Activated T-helper 17 cell treated with anti-CD3 and anti-CD28 coated beads, Interleukin-2, amount 50 U/mL, for 72 hours (primary cell): Measurements from ENCODE around the gene ESRRG. TPM values are rescaled to one million over a fixed set of nuclear protein-coding genes. Genes with fewer than 3 reads are reported as not detected.

Source experiments
- ATAC-seq: fragments of 150-1000 bp; cut with Tn5 transposase; replicated peaks from 2 replicates; pipeline ENCODE4 v1.10.0; 2021; ENCODE audit warnings: mild to moderate bottlenecking, moderate library complexity
- H3K27ac Mint-ChIP-seq: one replicate; pipeline ENCODE4 v1.8.0; 2022; ENCODE audit warnings: mixed read lengths
- H3K27me3 Mint-ChIP-seq: one replicate; pipeline ENCODE4 v1.8.0; 2022; ENCODE audit warnings: mixed read lengths
- H3K36me3 Mint-ChIP-seq: one replicate; pipeline ENCODE4 v1.8.0; 2022; ENCODE audit warnings: low read depth, mild to moderate bottlenecking, mixed read lengths
- H3K4me1 Mint-ChIP-seq: one replicate; pipeline ENCODE4 v1.8.0; 2022; ENCODE audit warnings: mixed read lengths
- H3K4me3 Mint-ChIP-seq: one replicate; pipeline ENCODE4 v1.8.0; 2022; ENCODE audit warnings: mild to moderate bottlenecking, mixed read lengths
- H3K9me3 Mint-ChIP-seq: one replicate; pipeline ENCODE4 v1.8.0; 2022; ENCODE audit warnings: mixed read lengths
- total RNA-seq, 2 donors: library from RNA; stranded (reverse); gene quantifications; one replicate each; pipeline ENCODE4 v1.2.3, GENCODE V29; 2022

ESRRG gene
- total RNA-seq, 2 donors from 2014 or later, result not detected

DNA sequence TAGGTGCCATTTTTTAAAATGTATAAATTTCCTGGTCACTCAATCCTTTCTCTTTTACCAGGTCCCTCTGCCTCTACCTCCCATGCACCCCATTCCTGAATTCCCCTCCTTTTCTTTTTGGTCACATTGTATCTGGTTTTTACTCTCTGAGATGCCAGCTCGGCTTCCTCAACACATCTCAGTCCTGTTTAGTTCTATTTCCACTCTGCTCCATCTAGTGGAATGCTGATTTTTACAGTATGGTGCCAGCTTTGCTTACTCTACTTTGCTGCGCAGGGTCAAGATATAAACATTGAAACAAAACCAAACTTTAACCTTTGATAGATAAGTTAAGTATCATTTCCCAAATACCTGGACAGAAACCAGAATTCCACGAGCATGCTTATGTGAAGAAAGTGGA lies 96.0 kb downstream of the ESRRG start:
- ATAC-seq, result no peak
- no peaks in the 10 kb centered on the region for H3K36me3 Mint-ChIP-seq
- no peak overlapping the region for H3K27ac Mint-ChIP-seq
- H3K27me3 Mint-ChIP-seq, result no peaks in the 10 kb centered on the region
- no peak overlapping the region for H3K4me3 Mint-ChIP-seq
- H3K9me3 Mint-ChIP-seq, result peaks cover 9% of the 10 kb centered on the region
- no peaks in the 10 kb centered on the region for H3K4me1 Mint-ChIP-seq

DNA sequence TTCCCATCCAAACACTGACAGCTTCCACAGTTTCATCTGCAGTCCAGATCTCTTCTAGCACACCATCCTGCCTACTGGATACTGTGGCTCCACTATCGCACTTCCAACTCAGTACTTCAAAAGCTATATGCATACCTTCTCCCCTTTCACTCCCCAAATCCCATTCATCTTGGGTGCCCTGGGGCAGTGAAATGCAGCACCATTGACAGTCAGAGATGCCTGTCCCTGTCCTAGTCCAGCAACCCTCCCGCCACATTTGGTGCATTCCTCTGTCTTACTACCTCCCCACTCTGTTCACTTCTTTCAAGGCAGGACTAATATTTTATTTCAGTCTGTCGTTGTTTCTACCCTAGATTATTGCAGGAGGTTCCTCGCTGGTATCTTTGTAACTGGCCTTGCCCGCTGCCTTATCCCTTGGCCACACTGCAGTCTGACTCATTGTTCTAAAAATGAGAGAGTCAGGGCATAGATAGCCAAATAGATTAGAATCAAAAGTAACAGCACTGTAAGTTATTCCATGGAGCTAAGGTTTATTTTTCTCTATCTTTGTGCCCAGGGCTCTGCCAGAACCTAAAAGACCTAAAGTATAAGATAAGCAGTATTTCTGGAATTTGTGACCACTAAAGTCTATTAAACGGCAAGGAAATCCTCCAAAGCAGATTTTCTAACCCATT lies 96.7 kb downstream of the ESRRG start:
- Mint-ChIP-seq H3K4me3 (no peak overlapping the region), H3K4me1 (no peaks in the 10 kb centered on the region), H3K27ac (no peak overlapping the region), H3K9me3 (peaks cover 9% of the 10 kb centered on the region), H3K27me3 (no peaks in the 10 kb centered on the region), H3K36me3 (no peaks in the 10 kb centered on the region)
- no peak for ATAC-seq

DNA sequence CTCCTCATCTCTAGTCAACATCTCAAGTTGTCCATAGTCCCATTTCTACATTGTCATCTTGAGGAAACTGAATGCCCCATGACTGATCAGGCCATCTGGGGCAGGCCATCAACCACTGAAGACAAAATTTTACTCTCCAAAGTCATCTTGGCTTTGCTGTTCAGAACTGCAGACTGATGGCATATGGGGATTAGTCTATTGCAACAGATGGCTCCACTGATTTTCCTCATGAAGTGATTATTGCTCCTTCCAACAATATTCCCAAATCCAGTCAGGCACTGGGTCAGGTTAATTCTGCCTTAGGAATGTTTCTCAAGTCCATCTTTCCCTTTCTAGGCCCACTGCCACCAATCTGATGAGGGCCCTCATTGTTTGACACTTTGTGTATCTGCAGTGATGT lies 101.7 kb downstream of the ESRRG start:
- Mint-ChIP-seq H3K36me3 (no peaks in the 10 kb centered on the region), H3K27me3 (no peaks in the 10 kb centered on the region), H3K4me3 (no peak overlapping the region), H3K27ac (no peak overlapping the region), H3K9me3 (peaks cover 6% of the 10 kb centered on the region), H3K4me1 (no peaks in the 10 kb centered on the region)
- ATAC-seq, result no peak

DNA sequence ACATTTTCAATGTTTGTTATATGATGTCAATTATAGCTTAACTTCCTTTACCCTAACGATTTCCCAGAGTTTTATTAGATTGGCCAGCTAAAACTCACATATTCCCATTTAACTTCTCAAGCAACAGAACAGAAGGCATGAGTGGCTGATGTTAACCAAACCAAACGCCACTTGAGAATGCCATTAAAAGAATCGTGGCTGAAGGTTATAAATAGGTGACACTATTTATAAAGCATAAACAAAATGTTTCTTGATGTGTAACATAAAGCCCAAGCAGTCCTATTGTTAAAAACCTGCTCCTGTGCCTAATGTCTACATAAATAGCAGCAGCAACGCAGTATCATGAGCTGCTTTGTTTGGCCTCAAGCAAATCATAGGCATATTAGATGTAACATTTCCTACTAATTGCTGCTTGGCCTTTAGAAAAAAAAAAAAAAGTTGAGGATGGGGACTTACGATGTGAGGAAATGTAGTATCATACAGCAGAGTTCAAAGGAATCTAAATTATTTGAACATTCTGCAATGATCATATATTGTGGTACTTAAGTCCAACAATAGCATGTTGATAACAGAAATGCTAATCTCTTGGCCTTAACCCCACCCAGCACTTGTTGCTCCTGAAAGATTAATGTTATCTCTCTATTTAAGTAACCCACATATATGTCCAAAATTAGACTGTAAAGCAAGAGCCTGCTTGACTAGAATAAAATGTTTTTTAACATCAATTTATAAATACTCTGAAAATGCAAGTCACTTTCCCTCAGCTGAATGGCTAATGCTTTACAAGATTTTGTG lies 106.0 kb downstream of the ESRRG start:
- Mint-ChIP-seq H3K27ac (no peak overlapping the region), H3K27me3 (no peaks in the 10 kb centered on the region), H3K9me3 (peaks cover 3% of the 10 kb centered on the region), H3K4me3 (no peak overlapping the region), H3K4me1 (no peaks in the 10 kb centered on the region), H3K36me3 (no peaks in the 10 kb centered on the region)
- no peak for ATAC-seq

DNA sequence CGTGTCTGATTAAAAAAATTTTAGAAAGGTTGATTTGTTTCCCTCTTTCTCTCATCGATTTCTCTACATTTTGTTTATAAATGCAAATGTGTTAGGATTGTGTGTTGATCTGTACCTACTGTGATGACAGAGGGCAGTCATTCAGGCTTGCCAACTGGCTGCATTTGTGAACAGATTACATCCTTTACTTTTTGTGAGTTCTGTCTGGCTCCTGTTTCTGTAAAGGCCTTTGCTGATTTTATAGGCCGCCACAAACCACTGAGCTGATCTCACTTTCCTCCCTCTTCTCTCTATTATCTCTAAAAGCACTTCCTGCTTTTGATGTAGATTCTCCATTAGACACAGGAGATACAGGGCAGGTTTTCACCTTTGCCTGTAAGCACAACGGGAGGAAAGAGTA lies 106.8 kb downstream of the ESRRG start:
- Mint-ChIP-seq H3K36me3 (no peaks in the 10 kb centered on the region), H3K27ac (no peak overlapping the region)
- ATAC-seq, result no peak

DNA sequence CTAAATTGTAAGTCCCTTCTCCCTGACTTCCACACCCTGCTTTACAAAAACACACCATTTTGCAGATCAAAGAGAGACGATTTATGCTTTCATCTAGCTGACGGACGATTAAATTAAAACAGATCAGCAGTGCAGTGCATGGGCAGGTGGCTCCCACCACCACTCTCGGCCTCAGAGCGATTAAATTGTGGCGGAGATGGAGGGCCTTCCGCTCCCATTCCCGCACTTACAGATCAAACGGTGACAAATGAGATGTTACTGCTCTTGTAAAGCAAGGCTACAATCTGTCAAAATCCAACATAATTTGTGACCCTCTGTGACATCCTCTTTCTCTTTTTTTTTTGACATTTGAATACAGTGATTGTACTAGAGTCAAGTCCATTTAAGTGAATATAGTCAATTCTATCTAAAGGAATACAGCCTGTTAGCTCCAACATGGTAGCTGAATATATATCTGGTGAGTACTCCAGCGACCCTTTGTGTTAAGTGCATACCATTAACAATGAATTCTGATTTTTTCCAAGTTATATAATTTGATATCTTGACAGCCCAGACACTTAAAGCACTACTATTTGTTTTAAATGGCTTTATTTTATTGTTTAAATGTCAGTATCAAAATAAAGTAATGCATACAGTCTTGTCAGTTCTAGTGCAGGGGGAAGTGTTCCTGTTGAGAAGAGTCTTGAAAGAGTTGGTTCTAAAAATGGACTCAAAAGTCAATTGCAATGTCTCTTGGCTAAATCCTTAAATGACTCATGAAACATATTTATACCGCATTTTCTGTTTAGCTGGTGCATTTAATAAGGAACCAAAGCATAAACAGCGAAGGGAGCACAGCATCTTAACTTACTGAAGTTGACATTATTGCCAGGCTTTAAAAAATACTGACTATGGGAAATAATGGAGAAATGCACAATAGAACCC lies 109.0 kb downstream of the ESRRG start:
- Mint-ChIP-seq H3K4me1 (no peaks in the 10 kb centered on the region), H3K4me3 (no peak overlapping the region), H3K27ac (no peak overlapping the region), H3K9me3 (peaks cover 10% of the 10 kb centered on the region), H3K27me3 (no peaks in the 10 kb centered on the region), H3K36me3 (no peaks in the 10 kb centered on the region)
- no peak for ATAC-seq

More for the DNA sequence above, 106.8 kb downstream of the ESRRG start:
- H3K4me3 Mint-ChIP-seq, result no peak overlapping the region
- no peaks in the 10 kb centered on the region for H3K27me3 Mint-ChIP-seq
- H3K9me3 Mint-ChIP-seq, result peaks cover 8% of the 10 kb centered on the region
- no peaks in the 10 kb centered on the region for H3K4me1 Mint-ChIP-seq

DNA sequence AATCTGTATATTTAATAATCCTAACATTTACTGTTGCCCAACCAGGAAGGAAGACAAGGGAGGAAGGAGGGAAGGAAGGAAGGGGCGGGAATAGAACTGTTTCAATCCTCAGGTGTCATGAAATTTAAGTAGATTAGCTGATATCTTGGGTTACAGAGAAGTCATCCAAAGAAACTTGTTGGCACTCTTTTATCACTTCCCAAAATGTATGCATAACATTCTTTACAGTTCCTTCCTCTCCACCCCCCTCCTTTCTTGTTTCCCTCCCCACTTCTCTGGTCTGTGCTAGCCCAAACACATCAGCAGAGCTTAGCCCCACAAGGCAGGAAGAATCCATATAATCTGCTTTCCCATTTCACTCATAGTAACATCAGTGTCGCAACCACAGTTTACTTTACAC lies 110.9 kb downstream of the ESRRG start:
- Mint-ChIP-seq H3K36me3 (no peaks in the 10 kb centered on the region), H3K4me1 (no peaks in the 10 kb centered on the region), H3K27me3 (no peaks in the 10 kb centered on the region), H3K4me3 (no peak overlapping the region), H3K27ac (no peak overlapping the region), H3K9me3 (peaks cover 10% of the 10 kb centered on the region)
- no peak for ATAC-seq

DNA sequence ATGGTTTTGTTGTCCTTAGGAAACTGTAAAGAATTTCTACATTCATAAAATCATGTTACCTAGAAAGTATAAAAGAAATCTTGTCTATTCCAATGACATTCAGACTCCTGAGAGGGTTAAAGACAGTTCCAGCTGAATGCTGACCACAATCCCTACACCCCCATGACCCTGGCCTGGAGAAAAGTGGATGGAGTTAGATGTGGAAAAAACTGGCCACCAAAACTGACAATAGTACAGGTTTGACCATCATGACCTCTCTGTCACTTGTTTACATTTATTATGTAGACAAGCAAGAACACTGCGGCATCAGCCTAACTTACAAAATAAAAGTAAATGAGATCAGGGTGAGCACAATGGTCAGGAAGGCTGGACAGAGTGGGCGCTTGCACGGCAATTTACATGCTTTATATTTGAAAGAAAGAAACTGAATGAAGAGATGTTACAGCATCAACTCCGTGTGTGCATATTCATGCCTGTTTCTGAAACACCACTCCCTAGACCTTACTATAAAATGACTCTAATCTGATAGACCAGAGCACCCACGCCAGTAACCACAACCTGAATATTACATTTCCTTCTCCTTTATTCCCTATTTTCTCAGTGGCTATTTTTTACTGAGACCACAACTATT lies 116.0 kb downstream of the ESRRG start:
- ATAC-seq, result no peak
- Mint-ChIP-seq H3K36me3 (no peaks in the 10 kb centered on the region), H3K9me3 (peaks cover 22% of the 10 kb centered on the region), H3K27me3 (no peaks in the 10 kb centered on the region), H3K27ac (no peak overlapping the region), H3K4me1 (no peaks in the 10 kb centered on the region), H3K4me3 (no peak overlapping the region)

DNA sequence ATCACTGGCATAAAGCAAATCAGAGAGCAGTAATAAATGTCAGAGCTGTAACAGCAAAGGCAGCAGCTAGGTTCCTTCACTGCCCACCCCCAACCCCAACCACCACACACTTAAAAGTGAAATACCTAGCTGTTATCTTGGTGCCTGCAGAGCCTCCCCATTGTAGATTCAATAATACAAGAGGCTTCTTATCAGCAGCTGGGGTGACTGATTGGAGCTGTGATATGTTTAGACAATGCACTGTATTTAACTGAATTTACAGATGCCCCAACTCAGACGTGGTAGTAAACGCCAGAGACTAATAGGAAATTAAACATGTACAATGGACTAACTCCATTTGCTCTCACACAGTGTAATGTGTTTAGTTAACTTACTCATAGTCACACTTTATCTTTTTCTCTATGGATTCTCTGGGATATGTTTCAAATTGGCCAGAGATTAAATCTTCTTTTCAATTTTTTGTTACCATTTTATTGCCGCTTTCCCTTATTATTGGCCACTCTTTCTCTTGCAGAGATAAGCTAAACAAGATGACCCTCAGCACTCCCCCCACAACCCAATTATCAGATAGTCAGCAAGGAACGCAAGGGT lies 117.1 kb downstream of the ESRRG start:
- no peak for ATAC-seq
- Mint-ChIP-seq H3K4me1 (no peaks in the 10 kb centered on the region), H3K27ac (no peak overlapping the region), H3K4me3 (no peak overlapping the region), H3K27me3 (no peaks in the 10 kb centered on the region), H3K36me3 (no peaks in the 10 kb centered on the region), H3K9me3 (peaks cover 14% of the 10 kb centered on the region)

DNA sequence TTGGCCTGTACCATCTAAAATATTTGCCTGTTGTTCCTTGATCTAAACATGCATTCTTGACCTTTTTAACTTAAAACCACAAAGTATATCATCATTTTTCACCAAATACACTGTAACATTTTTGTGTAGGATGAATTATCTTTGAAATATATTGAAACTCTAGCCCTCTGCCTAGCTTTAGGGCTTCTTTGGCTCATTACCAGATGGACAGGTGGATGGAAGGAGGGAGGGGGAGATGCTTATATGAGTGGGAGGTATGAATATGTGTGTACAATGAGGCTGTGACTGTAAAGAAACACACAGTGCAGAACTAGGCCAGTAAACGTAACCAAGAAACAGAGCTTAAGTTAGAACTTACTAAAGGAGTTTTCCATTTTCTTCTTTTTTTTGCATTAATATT lies 118.5 kb downstream of the ESRRG start:
- H3K4me3 Mint-ChIP-seq, result no peak overlapping the region
- peaks cover 14% of the 10 kb centered on the region for H3K9me3 Mint-ChIP-seq
- H3K4me1 Mint-ChIP-seq, result no peaks in the 10 kb centered on the region
- no peak for ATAC-seq
- H3K36me3 Mint-ChIP-seq, result no peaks in the 10 kb centered on the region
- no peak overlapping the region for H3K27ac Mint-ChIP-seq
- peaks cover 7% of the 10 kb centered on the region for H3K27me3 Mint-ChIP-seq

DNA sequence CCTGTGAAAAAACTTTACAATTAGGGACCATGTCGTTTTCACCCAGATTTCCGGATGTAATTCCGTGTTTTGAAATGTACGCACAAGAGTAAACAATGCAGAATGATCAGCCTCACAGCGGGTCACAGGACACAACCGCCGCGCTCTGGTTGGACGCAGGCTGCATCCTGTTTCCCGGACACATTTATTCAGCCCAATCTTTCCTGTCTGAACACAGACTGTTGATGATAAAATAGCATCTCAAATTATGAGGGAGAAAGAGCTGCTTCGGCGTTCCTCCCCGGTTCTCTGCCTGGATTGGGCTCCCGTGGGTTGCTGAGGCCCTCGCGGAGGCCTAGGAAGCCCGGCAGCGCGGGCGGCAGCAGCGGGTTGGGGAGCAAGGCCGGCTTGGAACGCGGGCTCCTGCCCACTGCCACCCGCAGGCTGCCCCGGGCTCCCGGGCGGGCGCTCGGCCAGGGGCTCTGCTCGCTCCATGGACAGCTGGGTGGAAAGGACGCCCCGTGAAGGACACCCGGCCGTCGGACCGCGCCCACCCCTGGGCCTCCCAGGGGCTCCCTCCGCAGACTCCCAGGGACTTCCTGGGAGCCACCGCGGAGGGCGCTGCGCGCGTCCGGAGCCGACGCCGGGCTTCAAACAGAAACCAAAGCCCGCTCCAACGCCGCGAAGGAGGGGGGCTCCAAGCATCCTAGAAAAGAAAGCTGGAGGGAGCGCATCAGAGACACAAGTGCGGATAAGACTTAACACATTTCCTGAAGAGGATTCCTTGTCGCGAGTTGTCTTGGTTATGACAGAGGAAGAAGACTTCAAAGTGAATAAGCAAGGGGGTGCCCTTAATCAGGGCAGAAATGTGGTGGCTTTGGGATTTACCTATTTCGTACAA lies 122.3 kb downstream of the ESRRG start:
- no peaks in the 10 kb centered on the region for H3K36me3 Mint-ChIP-seq
- H3K4me3 Mint-ChIP-seq, result no peak overlapping the region

DNA sequence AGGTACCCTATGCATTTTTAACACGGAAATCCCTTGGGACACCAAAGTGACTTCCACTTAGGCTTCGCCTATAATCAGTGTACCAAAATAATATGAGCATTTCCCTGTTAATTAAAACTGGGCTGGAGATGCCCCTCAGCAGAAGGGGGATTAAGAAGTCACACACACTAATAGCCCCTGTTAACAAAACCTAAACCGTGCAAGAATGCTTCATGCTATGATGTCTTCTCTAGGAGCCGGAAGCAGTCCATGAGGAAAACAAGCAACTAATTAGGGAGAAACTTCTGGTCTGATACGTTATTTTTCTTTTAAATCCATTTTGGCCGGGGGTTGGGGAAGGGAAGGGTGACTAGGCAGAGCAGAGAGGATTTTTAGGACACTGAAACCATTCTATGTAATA lies 123.4 kb downstream of the ESRRG start:
- Mint-ChIP-seq H3K27ac (no peak overlapping the region), H3K4me3 (no peak overlapping the region), H3K4me1 (no peaks in the 10 kb centered on the region), H3K36me3 (no peaks in the 10 kb centered on the region), H3K9me3 (peaks cover 12% of the 10 kb centered on the region), H3K27me3 (peaks cover 11% of the 10 kb centered on the region)
- no peak for ATAC-seq

More for the DNA sequence above, 122.3 kb downstream of the ESRRG start:
- Mint-ChIP-seq H3K9me3 (peaks cover 18% of the 10 kb centered on the region), H3K4me1 (no peaks in the 10 kb centered on the region), H3K27me3 (peaks cover 11% of the 10 kb centered on the region), H3K27ac (no peak overlapping the region)
- no peak for ATAC-seq

DNA sequence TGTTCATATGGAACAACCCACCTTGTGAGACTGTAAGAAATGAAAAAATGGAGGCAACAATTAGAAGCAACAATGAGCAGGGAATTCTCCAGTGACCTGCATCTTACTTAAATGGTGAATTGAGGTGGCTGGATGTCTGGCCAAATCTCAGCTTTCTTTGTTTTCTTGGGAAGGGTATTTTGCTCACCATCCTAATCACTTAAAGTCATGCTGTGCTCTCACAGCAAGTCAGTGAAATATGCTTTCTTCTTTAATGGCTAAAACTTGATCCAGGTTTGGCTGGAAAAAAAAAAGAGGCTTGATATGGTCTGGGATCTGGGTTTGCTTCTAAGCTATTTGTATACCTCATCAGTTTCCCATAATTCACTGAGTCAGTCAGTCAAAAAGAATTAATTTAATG lies 124.8 kb downstream of the ESRRG start:
- Mint-ChIP-seq H3K27me3 (peaks cover 11% of the 10 kb centered on the region), H3K36me3 (no peaks in the 10 kb centered on the region), H3K27ac (no peak overlapping the region), H3K4me1 (no peaks in the 10 kb centered on the region), H3K4me3 (no peak overlapping the region), H3K9me3 (peaks cover 11% of the 10 kb centered on the region)
- no peak for ATAC-seq
